ENCODE measurements around the gene CCDC197.

CCDC197 gene

GRCh38 chr14:93996130-93996695 is 888 bp upstream of the CCDC197 start:
- DNase-seq (ENCODE audit: insufficient read length) (no peak), FAIRE-seq (no peak)
- TF ChIP-seq TAF1 (IDR thresholded peaks at IDR 0.05; ENCODE audit: borderline replicate concordance, low read depth, low read length) (no peak), POLR2A (IDR thresholded peaks at IDR 0.05; ENCODE audit: low read depth, low read length) (no peak), POLR2AphosphoS5 (IDR thresholded peaks at IDR 0.05; ENCODE audit: low read depth, low read length) (no peak)

DNA sequence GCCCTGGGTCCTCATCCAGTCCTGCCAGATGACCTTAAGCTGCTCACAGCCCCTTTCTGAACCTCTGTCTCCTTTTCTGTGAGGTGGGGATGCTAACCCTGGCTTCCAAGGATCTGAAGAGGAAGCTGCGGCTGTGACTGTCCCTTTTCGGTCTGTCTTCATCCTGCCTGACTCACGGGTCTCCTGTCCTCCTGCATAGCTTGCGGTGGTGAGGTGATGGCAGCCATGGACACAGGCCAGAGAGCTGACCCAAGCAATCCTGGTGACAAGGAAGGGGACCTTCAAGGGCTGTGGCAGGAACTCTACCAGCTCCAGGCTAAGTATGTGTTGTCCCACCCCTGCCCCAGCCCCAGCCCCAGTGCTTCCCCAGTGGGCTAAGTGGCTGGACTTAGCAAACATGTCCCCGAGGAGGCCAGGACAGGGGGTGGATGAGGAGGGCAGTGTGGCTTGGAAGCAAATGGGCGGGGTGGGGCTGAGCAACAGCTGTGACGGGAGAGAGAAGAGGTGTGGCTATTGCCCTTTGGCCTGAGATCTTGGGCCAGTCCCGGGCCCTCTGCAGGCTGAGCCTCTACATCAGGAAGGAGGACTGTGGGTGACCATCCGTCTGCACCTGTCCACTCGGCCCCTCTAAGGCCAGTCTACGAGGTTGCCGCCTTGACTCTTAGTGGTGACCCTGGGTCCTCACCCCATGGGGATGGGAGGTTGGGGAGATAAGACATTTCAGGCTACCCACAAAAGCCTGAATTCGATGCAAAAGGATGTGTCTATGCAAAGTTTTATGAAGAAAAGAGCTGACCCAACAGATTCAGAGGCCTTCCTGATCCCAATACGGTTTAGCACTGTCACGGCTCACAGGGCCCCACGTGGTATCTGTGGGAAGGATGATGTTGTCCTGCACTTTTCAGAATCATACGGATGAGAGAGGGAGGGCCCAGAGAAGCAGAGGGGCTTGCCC is 1.1 kb downstream of the CCDC197 start:
- DNase-seq (ENCODE audit: insufficient read length) (no peak), FAIRE-seq (peak; percentile 44)
- no peak for TF ChIP-seq POLR2AphosphoS5 (IDR thresholded peaks at IDR 0.05; ENCODE audit: low read depth, low read length)
- TF ChIP-seq TAF1 (IDR thresholded peaks at IDR 0.05; ENCODE audit: borderline replicate concordance, low read depth, low read length) = no peak
- TF ChIP-seq POLR2A (IDR thresholded peaks at IDR 0.05; ENCODE audit: low read depth, low read length) = no peak

DNA sequence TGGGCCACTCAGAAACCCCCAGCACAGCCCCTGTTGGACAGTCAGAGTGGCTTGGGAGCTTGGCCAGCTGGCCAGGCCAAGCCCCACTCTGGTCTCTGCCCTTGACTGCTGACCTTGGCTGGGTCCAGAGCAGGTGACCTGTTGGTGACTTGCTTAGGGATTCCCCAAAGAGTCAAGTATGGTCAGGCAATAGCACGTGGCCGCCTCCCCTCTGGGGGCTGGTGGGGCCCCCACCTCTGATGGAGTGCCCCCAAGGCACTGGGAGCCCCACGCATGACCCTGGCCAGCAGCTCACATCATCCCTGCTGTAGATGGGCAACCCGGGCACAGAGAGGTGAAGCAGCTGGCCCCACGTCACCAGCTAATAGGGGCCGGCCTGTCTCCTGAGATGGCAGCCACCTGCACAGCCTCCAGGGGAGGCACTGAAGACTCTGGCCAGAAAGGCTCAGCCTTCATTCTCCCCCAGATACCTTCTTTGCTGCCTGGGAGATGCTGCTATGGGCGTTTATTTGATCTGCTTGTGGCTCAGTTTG is 1.8 kb downstream of the CCDC197 start:
- DNase-seq (ENCODE audit: insufficient read length) (no peak), FAIRE-seq (peak; percentile 74)
- no peak for TF ChIP-seq POLR2A (IDR thresholded peaks at IDR 0.05; ENCODE audit: low read depth, low read length)
- no peak for TF ChIP-seq POLR2AphosphoS5 (IDR thresholded peaks at IDR 0.05; ENCODE audit: low read depth, low read length)
- no peak for TF ChIP-seq TAF1 (IDR thresholded peaks at IDR 0.05; ENCODE audit: borderline replicate concordance, low read depth, low read length)

DNA sequence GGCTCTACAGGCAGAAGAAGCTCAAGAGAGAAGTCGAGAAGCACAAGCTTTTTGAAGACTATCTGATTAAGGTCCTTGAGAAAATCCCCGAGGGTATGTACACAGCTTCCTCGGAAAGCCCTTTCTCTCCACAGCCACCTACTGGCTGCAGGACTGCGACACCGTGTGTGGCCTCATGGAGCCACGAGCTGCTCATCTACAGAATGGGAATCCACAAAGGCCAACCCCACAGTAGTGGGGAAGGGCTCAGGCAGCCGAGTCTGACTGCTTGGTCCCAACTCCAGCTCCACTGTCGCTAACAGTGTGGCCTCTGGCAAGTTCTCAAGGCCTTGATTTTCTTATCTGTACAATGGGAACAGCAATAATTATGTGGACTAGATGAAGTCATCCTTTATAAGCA is 2.5 kb downstream of the CCDC197 start:
- TF ChIP-seq POLR2A (IDR thresholded peaks at IDR 0.05; ENCODE audit: low read depth, low read length) (no peak), POLR2AphosphoS5 (IDR thresholded peaks at IDR 0.05; ENCODE audit: low read depth, low read length) (no peak)
- DNase-seq (ENCODE audit: insufficient read length) (no peak), FAIRE-seq (peak; percentile 63)

DNA sequence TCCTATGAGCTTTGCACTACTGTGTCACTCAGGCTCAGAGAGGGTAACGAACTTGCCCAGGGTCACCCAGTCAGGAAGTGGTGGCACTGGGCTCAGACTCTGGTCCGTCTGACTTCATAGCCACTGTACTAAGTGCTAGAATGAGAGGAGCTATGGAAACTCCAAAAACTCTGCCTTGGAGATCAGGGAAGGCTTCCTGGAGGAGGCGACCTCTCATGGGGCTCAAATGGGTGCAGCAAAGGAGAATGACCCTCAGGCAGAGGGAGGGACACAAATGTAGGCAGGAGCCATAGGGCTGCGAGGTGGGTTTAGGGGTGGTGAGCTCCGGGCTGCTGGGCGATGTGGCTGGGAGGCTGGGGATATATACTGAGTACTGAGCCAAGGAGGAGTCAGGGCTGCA is 3.2 kb downstream of the CCDC197 start:
- FAIRE-seq (peak; percentile 42), DNase-seq (ENCODE audit: insufficient read length) (no peak)
- TF ChIP-seq POLR2AphosphoS5 (IDR thresholded peaks at IDR 0.05; ENCODE audit: low read depth, low read length) = no peak
- no peak for TF ChIP-seq POLR2A (IDR thresholded peaks at IDR 0.05; ENCODE audit: low read depth, low read length)
- TF ChIP-seq TAF1 (IDR thresholded peaks at IDR 0.05; ENCODE audit: borderline replicate concordance, low read depth, low read length) = no peak

- DNase-seq (ENCODE audit: insufficient read length) (no peak), FAIRE-seq (no peak)
Measured at GRCh38 chr14:94001016-94001415, 3.9 kb downstream of the CCDC197 start.

DNA sequence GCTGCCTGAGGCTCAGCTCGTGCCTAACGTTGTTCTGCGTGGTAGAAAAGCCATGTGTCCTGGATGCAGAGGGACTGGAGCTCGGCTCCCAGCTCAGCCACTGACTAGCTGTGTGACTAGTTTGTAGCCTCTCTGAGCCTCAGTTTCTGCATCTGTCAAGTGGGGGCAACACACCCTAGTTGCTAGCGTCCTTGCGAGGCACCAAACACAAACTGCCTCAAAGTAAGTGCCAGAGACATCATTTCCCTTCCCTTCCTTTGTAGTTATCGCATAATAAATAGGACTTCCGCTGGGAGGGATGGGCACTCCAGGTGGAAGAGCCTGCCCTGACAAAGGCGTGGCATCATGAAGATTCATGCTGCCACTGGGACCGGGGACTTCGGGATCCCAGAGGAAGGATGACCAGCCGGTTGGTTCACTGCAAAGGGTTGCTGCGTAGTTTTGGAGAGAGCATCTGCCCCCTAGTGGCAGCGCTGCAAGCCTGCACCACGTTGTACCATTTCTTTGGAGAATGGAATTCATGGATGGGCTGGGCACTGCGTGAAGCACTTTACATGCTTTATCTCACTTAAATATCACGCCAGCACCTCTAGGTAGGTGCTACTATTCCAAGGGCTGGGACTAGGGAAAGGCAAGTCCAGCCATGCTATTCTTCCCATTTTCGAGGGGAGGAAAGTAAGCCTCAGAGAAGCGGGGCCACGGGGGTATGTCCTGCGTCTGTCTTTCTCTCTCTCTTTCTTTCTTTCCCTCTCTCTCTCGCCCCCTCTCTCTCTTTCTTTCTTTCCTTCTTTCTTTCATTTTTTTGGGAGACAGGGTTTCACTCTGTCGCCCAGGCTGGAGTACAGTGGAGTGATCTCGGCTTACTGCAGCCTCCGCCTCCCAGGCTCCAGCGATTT is 4.6 kb downstream of the CCDC197 start:
- DNase-seq (ENCODE audit: insufficient read length) = no peak
- FAIRE-seq = peak; percentile 94
- TF ChIP-seq TAF1 (IDR thresholded peaks at IDR 0.05; ENCODE audit: borderline replicate concordance, low read depth, low read length) = no peak
- TF ChIP-seq POLR2AphosphoS5 (IDR thresholded peaks at IDR 0.05; ENCODE audit: low read depth, low read length) = no peak

More at GRCh38 chr14:94001016-94001415, 3.9 kb downstream of the CCDC197 start:
- TF ChIP-seq POLR2AphosphoS5 (IDR thresholded peaks at IDR 0.05; ENCODE audit: low read depth, low read length) (no peak), POLR2A (IDR thresholded peaks at IDR 0.05; ENCODE audit: low read depth, low read length) (no peak), TAF1 (IDR thresholded peaks at IDR 0.05; ENCODE audit: borderline replicate concordance, low read depth, low read length) (no peak)

DNA sequence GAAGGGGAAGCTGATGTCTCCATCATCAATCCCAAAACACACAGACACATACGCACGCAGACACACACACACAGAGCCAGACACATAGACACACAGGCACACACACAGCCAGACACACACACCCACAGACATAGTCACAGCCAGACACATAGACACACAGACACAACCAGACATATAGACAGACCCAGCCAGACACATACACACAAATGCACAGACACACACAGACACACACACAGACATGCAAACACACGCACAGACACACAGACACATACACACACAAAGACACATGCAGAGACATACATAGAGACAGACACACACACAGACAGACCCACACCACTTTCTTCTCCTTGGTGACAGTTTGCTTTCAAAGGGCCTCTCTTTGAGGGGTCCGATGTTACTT is 6.3 kb downstream of the CCDC197 start:
- DNase-seq (ENCODE audit: insufficient read length) (no peak), FAIRE-seq (peak; percentile 48)

DNA sequence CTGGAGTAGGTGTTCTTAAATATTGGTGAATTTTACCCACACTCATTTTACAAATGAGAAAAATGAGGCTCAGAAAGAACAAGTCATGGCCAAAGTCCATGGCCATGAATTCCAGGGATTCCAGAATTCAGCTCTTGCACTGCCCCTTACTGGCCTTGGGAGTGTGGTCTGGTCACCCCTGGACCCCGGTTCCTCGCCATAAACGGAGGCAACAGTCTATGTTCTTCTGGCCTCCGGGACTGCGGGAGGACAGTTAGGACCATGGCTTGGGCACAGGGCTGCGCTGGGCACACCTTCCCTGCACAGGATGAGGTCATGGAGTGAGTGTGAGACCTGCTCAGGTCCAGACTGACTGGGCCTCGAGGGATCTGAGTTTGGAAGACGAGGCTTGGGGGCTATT is 6.9 kb downstream of the CCDC197 start:
- FAIRE-seq (no peak), DNase-seq (ENCODE audit: insufficient read length) (no peak)
- TF ChIP-seq POLR2A (IDR thresholded peaks at IDR 0.05; ENCODE audit: low read depth, low read length) (no peak), POLR2AphosphoS5 (IDR thresholded peaks at IDR 0.05; ENCODE audit: low read depth, low read length) (no peak), TAF1 (IDR thresholded peaks at IDR 0.05; ENCODE audit: borderline replicate concordance, low read depth, low read length) (no peak)

More for the DNA sequence above, 6.3 kb downstream of the CCDC197 start:
- TF ChIP-seq POLR2A (IDR thresholded peaks at IDR 0.05; ENCODE audit: low read depth, low read length) (no peak), POLR2AphosphoS5 (IDR thresholded peaks at IDR 0.05; ENCODE audit: low read depth, low read length) (no peak), TAF1 (IDR thresholded peaks at IDR 0.05; ENCODE audit: borderline replicate concordance, low read depth, low read length) (no peak)

GRCh38 chr14:94005324-94006073 is 8.4 kb downstream of the CCDC197 start:
- TF ChIP-seq POLR2A (IDR thresholded peaks at IDR 0.05; ENCODE audit: low read depth, low read length) = no peak
- no peak for TF ChIP-seq POLR2AphosphoS5 (IDR thresholded peaks at IDR 0.05; ENCODE audit: low read depth, low read length)
- no peak for TF ChIP-seq TAF1 (IDR thresholded peaks at IDR 0.05; ENCODE audit: borderline replicate concordance, low read depth, low read length)
- no peak for DNase-seq (ENCODE audit: insufficient read length)
- no peak for FAIRE-seq
